HT1080 (cell line): ENCODE results near the gene SULF2. TPM values are rescaled to one million over a fixed set of nuclear protein-coding genes. Genes with fewer than 3 reads are reported as not detected.
"Not testable (repeated sequence)": the region's sequence is repeated elsewhere in the genome, so short reads cannot be mapped to it uniquely, and the experiment has no call there.

ENCODE experiments used
- DNase-seq: peaks from one replicate; pipeline ENCODE4 v3.0.0-alpha.2; 2015; ENCODE audit warnings: low read depth
- polyA plus RNA-seq, 2 experiments: library from polyadenylated mRNA; depleted of rRNA; stranded (reverse); fragments of >200 nt; gene quantifications; 2 replicates each; pipeline ENCODE4 v1.2.3, GENCODE V29; 2015
- total RNA-seq: library from RNA; depleted of rRNA; stranded (reverse); fragments of >200 nt; shearing (Covaris generic); gene quantifications from 2 replicates; pipeline ENCODE4 v1.2.3, GENCODE V29; 2014; rRNA removed

The SULF2 gene
- total RNA-seq = 5.6 and 6.6 TPM in 2 replicates
- 5.7 and 7.0 TPM in 2 replicates for polyA plus RNA-seq (2015; cell fraction: cytosol; rRNA removed)
- 8.7 and 10.9 TPM in 2 replicates for polyA plus RNA-seq (2015; cell fraction: nucleus; rRNA removed)

DNA sequence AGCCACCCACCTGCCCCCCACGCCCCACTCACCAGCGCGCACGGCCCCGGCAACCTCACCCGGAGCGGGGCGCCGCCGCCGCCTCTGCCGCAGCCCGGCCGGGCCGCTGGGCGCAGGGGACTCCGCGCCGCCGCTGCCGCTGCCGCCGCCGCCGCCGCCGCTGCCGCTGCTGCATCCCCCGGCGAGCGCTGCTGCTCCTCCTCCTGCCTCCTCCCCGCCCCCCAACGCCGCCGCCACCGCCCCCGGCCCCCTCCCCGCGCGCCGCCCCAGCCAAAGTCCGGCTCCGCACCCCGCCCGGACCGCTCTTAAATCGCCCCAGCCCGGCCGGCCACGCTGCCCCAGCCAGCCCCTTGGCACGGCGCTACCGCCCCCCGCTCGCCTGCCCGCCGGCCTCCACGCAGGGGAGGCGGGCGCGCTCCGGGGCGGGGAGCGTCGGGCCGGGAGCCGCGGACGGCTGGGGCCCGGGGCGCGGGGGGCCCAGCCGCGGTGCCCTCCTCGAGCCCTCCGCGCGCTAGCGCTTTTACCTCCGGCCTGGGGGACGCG, at the start of gene SULF2:
SULF2 (minus strand) TSS at position 171 of the 543 bp plus-strand sequence. CDS start 28,118 bp downstream, outside the sequence.
- DNase-seq = no peak

- not testable (repeated sequence) for DNase-seq
These were observed 46.4 kb upstream of the SULF2 start for GRCh38 chr20:47831675-47832074.

DNA sequence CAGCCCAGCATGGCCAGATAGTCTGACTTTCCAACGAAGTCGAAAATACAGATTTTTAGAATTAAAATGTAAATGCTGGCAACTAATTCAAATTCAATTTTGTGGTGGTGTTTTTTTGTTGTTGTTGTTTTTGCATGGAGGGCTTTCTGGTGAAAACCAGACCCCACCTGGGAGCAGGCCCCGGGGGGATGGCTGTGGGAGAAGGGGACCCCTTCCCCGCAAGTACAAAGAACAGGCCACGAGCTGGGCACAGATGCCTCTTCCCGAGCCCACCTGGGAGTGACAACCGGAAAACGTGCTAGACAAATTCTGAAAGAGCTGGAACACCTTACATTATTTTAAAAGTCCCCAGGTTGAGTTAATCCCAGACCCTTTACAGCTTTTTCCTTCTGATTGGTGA, 41.4 kb upstream of the SULF2 start:
- not testable (repeated sequence) for DNase-seq

GRCh38 chr20:47826006-47826405, 40.7 kb upstream of the SULF2 start:
- DNase-seq = not testable (repeated sequence)

- no peak for DNase-seq
These were observed 39.9 kb upstream of the SULF2 start for GRCh38 chr20:47825011-47825762.

GRCh38 chr20:47823941-47824340, 38.7 kb upstream of the SULF2 start:
- not testable (repeated sequence) for DNase-seq

- DNase-seq = peak; percentile 45
These were observed 36.3 kb upstream of the SULF2 start for GRCh38 chr20:47821481-47822100.

- no peak for DNase-seq
These were observed 33.8 kb upstream of the SULF2 start for GRCh38 chr20:47818996-47819609.

DNA sequence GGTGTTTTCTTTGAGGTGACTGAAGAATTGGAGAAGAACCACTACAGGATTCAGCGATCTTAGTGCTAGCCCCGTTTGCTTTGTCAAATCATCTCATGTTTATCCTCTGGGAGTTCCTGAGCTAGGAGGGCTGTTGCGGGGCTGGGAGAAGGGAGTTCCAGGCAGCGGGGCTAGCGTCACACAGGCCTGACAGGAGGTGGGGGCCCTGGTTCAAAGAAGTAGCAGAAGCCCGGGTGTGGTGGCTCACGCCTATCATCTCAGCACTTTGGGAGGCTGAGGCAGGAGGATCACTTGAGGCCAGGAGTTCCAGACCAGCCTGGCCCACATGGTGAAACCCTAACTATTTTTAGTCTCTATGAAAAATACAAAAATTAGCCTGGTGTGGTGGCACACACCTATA, 33.2 kb upstream of the SULF2 start:
- no peak for DNase-seq

- no peak for DNase-seq
These were observed 32.7 kb upstream of the SULF2 start for GRCh38 chr20:47818016-47818415.

DNA sequence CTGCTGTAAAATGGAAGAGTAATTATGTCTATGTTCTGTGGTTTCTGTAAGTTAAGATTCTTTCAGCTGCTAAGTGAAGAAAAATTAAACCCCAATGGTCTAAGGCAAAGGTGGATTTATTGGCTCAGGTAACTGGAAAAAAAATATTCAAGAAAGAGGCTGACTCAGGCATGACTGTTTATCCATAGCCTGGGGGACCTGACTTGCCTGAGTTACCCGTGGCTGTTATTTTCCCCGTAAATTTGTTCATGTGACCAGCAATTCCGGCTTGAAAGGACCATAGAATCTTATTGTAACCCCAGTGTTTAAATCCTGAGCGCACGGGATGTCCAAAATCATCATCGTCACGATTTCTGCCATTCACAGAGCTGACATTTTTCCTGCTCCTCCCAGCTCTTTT, 32.3 kb upstream of the SULF2 start:
- no peak for DNase-seq

DNA sequence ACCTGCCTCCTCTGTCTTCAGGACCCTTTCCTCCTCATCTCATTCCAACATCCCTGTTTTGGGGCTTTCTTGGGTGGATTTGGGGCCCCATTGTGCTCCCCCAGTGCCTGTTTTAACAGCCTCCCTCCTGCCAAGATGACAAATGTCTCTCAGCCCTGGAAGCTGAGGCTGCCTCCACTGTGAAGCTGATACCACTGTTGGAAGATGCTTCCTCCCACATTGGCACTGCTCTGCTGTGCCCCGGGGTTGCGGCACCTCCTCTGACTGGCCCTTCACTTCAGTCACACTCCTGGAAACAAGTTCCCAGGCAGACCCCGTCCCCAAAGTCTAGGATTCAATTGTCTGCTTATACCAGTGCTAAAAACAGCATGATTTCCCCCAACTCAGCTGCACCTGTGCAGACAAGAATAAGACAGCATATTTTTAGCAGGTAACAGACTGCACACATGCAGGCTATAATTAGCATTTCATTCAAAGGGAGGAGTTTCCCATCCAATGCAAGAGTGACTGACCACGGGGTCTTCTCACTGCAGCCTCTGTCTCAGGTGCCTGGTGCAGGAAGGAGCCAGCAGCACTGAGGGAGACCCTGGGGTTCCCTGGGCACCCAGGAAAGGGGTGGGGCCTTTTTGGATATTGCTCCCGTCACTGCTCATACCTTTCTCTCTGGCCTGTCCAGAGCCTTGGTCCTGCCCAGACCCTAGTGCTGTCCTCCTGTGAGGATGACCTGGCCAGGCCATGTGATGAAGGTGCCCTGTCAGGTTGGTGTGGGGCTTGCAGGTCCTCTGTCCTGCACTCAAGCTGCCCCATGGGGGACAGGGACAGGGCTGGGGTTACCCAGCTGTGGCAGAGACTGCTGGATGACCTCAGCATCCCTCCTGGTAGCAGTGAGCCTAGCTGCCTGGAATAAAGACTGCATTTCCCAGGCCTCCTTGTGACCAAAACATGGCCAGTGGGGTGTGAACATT, 31.5 kb upstream of the SULF2 start:
- no peak for DNase-seq

DNA sequence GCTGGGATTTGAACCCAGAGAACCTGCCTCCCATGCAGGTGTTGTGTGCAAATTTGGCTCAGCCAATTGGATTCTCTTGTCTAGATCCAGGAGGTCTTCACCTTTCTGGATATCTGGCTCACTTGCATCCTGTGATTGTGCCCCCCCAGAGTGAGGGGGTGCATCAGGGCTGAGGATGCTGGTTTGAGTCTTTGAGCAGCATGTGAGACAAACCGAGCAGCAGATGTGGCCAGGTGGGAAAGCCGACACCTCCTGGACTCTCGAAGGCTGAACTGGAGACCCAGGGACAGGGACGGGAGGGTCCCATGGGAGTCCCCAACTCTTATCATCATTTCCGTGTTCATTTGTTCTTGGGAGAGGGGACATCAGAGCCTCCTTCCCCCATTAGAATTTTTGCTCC, 30.6 kb upstream of the SULF2 start:
- no peak for DNase-seq

DNA sequence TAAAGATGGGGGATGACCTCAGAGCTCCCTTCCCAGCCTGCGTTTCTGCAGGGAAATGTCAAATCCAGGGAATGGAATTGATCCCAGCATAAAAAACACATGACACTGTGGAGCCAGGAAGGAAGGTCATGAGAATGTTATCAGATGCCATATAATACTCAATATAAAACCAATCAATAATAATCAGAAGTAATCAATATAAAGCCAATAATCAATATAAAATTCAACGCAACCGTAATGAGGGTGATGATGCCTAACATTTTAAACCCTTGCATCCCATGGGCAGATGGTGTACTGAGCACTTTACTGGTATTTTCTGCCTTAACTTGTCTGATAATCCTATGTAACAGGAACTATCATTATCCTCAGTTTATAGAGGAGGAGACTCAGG, 30.1 kb upstream of the SULF2 start:
- DNase-seq = no peak

GRCh38 chr20:47814632-47815415, 29.5 kb upstream of the SULF2 start:
- no peak for DNase-seq

- DNase-seq = no peak
These were observed 25.6 kb upstream of the SULF2 start for GRCh38 chr20:47810721-47811347.

DNA sequence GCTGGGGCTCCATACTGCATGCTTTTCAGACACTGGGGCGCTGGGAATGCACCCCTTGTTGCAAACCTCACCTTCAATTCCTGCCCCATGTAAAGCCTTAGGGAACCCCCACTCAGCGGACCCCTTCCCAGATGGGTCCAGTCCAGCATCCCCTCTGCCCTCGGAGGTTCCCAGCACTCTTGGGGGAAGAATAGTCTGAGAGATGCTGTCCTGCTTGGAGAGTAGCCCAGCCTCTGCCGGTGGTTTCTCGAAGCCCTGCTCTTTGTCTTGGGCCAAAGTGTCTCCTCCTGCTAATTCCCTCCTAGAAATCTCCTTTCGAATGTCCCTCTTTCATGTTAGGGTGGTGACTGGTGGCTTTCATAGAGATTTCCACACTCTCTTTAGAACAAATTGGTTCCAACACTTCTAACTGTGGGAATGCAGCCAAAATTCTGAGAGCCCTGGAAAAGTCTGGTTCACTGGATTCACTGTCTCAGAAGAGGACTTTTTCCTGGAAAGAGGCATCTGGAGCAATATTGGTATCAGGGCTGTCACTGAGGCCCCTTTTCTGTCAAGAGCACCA, 24.9 kb upstream of the SULF2 start:
- no peak for DNase-seq

GRCh38 chr20:47809161-47809960, 24.1 kb upstream of the SULF2 start:
- peak; percentile 76 for DNase-seq
